EL (cell line): ENCODE results near the gene FBXL4.

Source experiments
- DNase-seq: peaks from one replicate; pipeline ENCODE4 v3.0.0-alpha.2; 2016

FBXL4 gene

DNA sequence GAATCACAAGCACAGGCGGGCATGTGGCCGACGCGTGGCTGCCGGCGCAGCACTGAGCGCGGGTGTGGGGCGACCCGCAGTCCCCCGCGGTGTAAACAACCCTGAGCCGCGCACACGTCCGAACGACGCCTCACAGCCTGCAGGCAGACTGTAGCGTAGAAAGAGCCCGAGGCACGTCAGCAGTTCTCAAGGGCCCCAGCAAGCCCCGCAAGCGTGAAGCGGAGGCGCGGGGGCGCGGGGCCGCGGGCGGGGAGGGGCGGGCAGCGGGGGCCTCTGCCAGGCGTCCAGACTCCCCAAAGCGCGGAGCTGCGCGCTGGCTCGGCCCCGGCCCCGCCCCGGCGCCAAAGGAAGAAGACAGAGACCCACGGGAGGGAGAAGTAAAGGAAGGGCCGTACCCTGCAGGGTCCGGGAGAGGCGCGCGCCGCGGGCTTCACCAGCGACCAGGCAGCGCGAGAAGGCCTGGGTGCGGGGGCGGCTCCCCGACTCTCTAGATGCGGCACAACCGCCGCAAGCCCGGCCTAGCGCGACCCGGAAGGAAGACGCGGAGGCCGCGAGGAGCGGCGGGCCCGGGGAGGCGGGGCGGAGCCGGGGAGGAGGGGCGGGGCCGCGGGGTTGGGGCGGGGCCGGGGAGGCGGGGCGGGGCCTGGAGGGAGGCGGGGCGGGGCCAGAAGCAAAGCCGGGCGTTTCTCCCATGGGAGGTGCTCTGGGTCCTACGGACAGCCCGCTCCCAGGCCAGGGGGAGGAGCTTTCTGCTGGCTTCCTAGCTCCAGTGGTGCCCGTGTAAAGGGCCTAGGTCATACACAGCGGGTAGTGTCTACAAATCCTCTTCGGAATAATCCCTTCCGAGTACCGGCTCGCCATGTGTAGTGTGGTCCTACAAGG lies at the start of gene FBXL4:
Gene FBXL4, minus strand, starts transcription at position 536 of the 882 bp plus-strand sequence. CDS start 20,958 bp downstream, outside the sequence.
- DNase-seq: peak; percentile 87

DNA sequence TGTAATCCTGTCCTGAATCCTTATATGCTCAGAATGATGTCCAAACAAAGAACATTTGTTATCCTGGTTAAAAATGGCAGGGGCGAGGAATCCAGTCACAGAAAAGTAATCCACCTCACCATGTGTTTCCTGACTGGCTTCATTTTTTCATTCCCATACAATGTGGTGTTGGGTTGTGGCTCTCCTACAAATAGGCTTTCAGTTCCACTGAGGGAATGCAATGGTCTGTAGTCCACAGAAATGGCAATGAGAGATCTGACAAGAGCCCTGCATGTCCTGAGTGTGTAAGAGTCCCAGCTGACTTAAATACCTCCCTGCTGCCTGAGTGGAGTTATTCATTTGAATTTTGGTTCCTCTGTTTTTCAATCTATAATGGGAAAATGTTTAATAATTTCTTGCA lies 47.4 kb upstream of the FBXL4 start:
- no peak for DNase-seq

DNA sequence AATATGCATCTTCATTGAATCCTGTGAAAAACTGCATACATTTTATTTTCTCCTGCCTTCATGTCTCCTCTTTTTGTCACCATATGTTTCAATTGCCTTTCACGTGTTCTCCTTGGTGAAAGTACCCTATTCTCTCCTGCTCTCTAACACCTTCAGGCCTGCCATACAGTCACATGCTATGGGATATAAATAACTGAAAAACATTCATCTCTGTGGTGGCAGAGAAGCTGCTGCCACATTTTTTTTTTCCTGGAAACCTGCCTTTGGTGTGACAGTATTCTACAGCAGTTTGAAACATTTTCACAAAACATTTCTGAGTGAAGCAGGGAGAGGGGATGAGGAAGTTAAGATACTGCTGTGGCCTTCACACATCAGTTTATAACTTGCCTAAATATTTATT lies 44.8 kb upstream of the FBXL4 start:
- no peak for DNase-seq

DNA sequence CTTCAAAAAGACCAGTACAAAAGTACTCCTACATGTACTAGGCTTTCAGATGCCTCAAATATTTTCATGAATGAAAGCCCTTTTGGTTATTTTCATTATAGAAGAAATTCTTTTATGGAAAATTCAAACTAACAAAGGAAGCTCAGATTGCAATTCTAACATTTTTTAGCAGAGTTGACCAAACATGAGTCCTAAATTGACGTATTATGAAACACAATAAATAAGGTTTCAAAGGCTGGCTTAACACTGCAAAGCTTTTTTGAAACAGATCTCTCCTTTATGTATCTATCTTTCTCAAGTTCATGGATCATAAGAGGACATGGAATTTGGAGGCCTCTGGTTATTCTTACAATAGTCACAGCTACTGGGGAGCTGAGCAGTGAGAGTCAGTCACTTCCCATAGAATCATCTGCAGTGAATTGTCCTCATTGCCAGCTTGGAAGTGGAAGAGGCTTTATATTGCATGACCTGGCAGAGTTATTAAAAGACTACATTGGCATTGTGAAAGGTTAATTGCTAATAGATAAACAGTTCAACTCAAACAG lies 38.4 kb upstream of the FBXL4 start:
- no peak for DNase-seq

DNA sequence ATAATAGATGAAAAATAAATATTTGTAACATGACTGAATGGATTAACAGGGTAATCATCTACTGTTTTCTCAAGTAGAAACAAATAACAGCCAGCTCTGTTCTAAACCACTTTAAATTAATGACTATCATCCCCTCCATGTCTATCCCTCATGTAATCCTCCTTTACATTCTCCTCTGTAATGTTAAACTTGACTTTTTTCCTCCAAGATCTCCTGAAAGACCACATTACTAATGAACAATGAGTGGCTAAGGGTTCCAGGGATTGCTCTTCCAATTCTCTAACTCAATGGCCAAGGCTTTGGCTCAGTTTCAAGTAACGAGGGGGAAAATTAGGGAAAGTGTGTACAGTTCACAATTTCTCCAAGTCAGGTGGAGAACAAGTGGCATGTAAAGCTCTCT lies 37.6 kb upstream of the FBXL4 start:
- no peak for DNase-seq

DNA sequence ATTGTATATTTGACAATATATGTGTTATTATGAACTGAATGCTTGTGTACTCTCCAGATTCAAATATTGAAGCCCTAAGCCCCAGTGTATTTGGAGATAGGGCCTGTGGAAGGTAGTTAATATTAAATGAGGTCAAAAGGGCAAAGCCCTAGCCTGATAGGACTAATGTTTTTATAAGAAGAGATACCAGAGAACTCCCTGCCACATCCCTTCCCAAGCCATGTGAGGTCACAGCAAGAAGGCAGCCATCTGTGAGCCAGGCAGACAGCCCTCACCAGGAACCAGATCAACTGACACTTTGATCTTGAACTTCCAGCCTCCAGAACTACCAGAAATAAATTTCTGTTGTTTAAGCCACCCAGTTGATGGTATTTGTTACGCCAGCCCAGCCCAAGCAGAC lies 36.4 kb upstream of the FBXL4 start:
- DNase-seq: no peak

DNA sequence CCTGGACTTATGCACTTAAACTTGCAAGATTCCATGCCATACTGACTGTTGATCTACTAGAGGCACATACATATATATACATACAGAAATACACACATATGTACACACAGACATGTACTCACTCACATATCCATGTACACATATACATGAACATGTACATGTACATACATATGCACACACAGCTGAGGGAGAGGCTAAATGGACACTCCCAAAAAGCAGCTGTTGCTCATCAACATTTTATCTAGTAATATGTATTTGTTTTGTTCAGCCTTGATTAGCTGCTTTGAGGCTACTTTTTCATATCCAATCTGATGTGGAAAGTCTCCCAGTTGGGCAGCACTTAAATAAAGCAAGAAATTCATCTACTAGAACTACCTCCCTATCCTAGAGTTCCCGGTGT lies 33.7 kb upstream of the FBXL4 start:
- no peak for DNase-seq

DNA sequence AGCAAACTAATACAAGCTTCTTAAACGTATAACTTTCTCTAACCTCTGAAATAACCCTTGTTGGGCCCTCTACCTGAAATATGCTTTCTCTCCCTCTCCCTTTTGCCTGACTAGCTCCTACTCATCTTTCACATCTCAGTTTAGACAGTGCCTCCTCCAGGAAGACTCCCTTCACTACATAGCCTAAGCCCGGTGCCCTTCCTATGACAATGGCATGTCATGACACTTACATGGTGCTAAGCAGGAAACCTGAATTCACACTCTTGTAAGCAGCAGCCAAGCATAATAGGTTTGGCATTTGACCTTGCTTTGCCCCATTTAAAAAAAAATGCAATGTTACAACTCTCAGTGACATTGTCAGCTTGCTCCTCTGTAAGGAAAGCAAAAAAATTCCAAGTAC lies 33.1 kb upstream of the FBXL4 start:
- DNase-seq: no peak

DNA sequence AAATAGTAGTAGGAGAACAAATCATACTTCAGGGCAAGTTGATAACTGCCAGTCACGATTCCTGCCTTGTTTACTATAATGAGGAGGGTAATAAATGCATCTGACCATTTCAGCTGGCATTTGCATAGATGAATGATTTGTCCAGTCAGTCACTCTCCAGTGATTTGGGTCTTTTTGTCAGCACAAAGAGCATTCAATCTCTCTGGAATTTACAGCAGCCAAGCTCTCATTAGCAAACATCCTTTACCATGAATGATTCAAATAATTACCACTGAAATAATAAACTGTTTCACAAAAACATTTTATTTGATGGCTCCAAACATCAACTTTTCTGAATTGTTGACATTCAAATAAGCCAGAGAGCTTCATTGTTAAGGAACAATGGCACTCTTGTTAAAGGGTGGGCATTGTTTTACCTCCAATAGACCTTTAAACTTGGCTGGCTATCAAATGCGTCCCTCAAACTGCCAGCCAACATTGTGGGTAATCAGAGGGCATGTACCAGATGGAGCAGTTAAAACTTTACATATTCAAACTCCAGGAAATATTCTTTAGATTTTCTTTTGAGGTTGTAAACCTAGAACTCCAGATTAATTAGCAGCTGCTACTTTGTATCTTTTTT lies 30.0 kb upstream of the FBXL4 start:
- no peak for DNase-seq

DNA sequence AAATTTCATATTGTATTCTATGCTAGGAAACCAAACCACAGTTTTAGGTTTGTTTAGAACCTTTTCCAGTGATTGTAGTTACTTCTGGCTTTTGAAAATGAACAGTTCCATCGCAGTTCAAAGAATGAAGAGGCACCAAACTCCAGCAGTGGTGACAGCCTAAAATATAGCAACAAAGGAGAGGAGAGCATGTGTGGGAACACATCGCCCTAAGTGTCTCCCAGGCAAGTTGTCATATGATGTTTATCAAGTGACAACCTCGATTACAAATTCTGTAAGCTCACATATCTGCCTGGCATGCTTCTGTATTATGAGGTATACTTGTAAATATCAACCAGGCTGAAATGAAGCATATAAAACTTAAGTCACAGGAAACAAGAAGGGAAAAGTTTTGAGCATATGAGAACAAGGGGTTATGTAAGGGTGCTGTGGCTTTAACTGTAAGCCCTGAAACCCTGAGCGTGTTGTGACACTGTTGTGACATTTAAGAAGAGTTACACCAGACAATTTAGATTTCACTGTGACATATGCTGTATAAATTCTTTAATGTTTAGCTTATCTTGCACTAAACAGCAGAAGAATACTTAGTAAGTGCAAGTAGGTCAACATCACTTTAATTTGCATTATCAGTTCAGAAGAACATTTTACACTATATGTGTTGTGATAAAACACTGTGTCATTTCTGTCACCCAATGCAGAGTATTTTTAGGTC lies 29.1 kb upstream of the FBXL4 start:
- no peak for DNase-seq

DNA sequence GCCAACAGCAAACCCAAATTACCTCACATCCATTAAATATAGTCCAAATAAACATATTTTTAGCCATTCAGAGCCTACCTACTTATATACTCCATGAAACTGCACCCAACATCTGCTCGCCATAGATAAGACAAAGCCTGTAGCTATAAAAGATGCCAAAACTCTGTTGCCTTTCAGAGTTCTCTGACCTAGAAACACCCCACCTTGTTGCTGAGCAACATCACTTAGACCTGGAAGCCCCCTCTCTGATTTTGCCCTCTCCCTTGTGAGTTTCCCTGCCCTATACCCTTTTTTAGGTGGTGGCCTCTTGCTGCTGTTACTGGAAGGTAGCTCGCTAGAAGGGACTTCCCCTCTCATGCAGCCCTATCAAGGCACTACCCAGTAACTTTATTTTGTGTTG lies 27.7 kb upstream of the FBXL4 start:
- no peak for DNase-seq

DNA sequence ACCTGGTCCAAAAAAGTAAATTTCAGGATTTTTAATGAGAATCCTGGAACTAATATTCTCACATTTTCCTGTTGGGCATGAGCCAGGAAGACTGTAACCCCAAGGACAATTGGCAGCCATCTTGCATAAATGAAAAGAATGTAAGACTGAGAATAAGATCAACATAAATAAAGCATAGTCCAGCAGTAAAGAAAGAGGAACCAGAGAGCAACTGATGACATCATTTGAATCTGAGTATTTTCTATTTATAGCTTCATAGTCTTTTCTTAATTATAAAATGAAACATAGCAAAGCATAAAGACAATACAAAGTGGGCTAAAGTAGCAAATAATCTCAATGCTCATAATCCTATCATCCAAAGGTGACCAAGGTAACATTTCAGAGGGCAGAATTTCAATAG lies 26.6 kb upstream of the FBXL4 start:
- no peak for DNase-seq

DNA sequence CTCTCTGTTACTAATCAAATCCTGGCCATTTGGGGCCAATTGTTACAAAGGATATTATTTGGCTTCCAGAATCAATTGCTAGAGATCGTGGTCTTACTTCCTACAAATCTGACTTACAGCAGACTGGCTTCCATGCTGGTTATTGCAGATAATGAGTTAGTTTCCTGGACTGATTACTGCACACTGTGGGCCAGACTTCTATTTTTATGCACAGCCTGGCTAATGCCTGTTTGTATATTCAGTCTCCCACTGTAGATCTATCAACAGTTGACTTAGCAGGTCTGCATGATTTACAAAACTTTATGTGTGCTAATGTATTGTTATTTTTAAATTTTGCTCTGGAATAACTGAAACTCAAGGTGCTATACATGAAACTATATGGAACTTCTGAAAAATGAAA lies 25.8 kb upstream of the FBXL4 start:
- no peak for DNase-seq

DNA sequence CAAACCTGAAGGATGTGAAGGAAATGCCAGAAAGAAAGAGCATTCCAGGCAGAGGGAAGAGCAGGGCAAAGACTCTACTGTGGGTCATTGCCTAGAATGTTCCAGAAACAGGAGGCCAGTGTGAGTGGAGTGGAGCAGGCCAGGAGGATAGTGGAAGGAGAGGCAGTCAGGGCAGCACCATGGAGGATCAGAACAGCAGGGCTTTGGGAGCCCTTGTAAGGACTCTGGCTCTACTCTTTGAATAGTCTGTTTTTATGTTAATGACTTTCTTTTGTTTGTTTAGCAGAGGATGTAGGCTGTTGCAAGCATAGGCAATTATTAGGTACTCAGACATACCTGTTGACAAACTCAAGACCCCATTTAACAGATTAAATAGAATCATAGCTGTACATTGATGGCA lies 23.6 kb upstream of the FBXL4 start:
- no peak for DNase-seq

DNA sequence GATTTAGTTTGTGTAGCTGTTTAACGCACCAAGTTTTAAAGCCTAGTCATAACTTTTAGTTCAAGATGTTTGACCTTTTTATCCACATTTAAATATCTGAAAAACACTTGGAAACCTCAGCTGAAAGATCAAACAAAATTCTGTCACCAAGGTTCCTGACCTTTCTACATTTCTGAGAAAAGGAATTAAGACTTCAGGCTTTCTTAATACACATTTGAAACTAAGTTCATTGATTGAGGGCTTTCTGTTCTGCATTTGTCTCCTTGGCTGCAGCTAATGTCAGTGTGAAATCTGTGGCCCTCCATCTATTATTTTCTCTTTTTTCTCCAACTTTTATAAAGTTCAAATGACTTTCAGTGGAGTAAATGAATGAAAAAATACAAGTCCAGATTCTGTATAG lies 22.7 kb upstream of the FBXL4 start:
- no peak for DNase-seq

DNA sequence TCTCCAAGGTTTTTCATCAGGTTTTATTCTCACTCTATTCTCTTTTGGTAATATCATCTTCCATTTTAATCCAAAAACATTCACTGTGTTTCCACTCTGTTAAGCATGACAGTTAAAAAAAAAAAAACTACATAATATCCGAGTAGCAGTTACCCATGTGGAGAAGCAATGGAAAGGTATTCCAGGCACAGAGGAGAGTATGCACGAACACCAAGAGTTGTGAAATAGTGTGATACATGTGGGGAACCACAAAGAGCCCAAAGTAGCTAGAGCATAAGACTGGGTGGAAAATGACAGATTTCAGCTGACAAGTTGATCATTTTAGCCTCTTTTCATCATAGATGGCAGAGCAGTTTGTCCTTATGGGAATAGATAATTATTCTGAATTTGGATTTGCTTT lies 19.9 kb upstream of the FBXL4 start:
- no peak for DNase-seq

DNA sequence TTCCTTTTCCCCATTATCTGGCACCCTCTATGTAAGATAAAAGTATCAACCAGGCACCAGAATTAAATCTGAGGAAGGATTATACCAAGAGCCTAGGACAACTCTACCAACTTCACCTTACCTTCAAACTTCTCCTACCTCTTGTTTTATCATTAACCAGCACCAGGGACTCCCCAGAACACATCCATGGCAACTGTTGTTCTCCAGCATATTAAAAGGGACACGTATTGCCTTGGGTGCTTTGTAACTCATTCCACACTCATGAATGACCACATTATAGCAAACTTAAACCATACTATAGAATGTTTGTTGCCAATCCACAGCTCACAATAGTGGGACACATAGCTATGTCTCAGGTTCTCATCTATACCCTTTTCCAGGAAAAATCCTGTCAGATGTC lies 11.9 kb upstream of the FBXL4 start:
- DNase-seq: no peak

DNA sequence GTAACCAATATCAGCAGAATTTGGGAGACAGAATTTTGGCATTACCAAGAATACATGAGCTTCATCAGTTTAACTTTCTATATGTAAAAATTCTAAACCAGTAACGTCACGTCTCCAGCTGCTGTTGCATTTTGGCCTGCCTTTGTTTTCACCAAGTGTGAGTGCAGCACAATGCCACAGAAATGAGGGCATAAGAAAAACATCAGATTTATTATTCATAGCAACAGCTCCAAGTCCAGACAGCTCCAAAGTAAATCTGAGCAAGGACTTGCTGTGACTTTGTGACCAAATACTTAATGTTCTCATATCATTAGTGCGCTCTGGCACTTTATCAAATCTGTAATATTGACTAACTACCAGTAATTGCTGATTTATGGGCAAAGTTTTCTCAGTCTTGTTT lies 11.0 kb upstream of the FBXL4 start:
- DNase-seq: no peak

DNA sequence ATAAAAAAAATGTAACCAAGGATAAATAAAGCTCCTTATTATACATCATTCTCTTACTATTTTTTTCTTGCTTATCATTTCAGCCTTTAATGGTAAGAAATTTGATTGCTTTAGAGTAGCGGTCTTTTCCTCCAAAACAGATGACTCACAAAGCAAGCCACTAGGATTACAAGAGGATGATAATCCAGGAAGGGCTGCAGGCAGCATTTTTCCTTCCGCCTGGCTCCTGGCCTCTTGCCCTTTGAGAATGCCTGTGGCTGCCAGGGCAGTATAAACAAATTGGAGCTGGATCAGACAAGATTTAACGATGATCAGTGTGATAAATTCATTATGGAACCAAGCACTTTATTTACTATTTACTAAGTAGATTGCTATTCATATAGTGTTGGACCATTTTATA lies 9.7 kb upstream of the FBXL4 start:
- DNase-seq: peak; percentile 90

DNA sequence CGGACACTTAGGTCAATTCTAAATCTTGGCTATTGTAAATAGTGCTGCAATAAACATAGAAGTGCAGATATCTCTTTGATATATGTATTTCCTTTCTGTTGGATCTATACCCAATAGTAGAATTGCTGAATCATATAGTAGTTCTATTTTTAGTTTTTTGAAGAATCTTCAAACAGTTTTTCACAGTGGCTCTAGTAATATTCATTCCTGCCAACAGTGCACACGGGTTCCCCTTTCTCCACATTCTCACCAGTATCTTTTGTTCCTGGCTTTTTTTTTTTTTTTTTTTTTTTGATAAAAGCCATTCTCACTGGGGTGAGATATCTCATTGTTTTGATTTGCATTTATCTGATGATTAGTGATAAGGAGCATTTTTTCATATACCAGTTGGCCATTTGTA lies 1.8 kb upstream of the FBXL4 start:
- no peak for DNase-seq

DNA sequence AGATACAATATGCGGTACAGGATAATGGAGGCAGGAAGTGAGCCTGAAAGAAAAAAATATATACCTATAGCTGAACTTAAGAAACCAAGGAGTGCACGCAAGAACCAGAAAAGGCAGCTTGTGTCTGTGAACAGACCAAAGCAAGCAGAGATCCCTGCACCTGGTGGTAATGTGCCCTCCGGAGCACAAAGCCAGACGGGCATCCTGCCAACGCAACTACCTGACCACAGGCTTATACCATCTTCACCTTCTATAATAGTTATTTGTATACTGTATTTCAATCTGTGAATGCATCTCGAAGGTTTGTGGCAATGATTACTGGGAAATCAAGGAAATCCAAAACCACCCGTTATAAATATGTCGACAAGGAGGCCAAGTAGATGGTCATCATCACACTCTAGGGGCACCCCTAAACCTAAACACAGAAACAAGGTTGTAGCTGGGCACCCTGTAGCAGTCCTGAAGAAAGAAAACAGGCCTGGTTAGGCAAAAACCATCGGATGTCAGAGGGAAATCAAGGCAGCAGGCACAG lies 801 bp downstream of the FBXL4 start:
- peak; percentile 30 for DNase-seq

DNA sequence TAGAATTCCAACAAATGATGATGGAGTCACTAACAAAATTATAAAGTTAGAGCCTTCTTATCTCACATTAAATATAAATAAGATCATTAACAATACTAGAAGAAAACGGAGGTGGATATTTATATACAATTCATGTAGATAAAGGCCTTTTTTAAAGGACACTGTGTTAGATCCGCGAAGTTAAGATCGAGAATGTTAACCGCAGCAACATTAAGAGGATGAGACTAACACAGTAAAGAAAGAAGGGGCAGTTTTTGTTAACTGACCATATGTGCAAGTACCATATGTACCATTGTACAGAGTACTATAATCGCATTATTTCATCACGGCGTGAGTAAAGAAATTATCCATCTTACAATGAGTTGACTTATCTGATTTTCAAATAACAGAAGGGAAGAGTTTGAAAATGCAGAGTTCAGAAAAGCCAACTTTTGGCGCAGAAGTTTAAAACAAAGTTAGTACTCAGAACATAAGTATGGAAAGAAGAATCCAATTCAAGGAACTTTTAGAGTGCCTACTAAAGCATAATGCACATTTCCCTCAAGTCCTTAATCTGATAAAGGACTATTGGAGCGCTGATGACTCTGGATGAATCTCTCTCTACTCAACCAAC lies 1.4 kb downstream of the FBXL4 start:
- DNase-seq: no peak
